ENCODE measurements around the gene PROK2.

GRCh38 chr3:71784914-71785531 is at the start of gene PROK2:
- TF ChIP-seq CTCF (IDR thresholded peaks at IDR 0.05; ENCODE audit: low read depth, low read length) = no peak
- TF ChIP-seq EZH2phosphoT487 (IDR thresholded peaks at IDR 0.05; ENCODE audit: low read depth) = no peak

Data from OCI-LY3 (cell line).